NCI-H2107 treated with DMSO at 0.1 percent for 48 hours (cell line): ENCODE data around the gene GNG5.
"Not testable (repeated sequence)": the region's sequence is repeated elsewhere in the genome, so short reads cannot be mapped to it uniquely, and the experiment has no call there.

ENCODE experiments used
- DNase-seq: peaks from one replicate; lab custom pipeline; 2025; ENCODE audit not compliant: unreplicated experiment; lab: John Stamatoyannopoulos, UW

The GNG5 gene

GRCh38 chr1:84489766-84490165, 16.6 kb downstream of the GNG5 start:
- no peak for DNase-seq

GRCh38 chr1:84488107-84488506, 18.3 kb downstream of the GNG5 start:
- no peak for DNase-seq

DNA sequence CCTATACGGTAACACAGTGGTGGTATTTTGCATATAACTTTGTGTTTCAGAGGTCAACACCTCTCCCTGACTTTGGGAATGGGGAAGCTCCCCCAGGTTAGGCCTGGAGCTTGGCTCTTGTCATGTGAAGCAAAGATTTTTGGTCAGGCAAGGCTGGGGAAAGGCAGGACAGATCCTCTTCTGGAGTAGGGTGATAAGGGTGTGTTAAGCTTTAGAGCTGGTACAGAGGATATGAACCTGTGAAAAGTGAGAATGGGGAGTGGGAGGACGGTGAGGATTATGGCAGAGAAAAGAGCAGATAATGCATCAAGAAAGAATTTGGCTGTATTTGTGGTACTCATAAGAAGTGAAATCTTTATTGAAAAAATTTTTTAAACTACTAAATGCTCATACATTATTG, 25.1 kb downstream of the GNG5 start:
- no peak for DNase-seq

DNA sequence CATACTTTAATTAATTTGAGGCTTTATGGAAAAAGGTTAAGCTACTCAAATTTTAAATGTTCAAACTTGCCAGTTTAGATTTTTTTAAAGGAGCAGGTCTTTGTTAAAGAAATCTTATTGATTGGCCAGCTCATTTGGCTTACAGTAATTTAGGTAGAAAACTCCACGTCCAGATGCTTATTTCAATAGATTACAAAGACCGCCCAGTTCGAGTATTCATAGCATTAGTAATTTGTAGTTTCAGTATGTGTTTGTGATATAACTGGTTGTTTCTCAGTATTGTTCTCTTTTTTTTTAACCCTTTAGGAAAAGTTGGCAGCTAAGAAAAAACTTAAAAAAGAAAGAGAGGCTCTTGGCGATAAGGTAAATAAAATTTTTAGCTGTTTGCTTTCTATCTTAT, 25.7 kb downstream of the GNG5 start:
- DNase-seq, result no peak

GRCh38 chr1:84479998-84480397, 26.4 kb downstream of the GNG5 start:
- DNase-seq, result no peak

- DNase-seq, result peak; percentile 86
Measured at GRCh38 chr1:84478876-84479868, 27.2 kb downstream of the GNG5 start, which contains the start of gene RPF1. Gene RPF1, plus strand, starts transcription at chr1:84479266. Its CDS starts 16 bp downstream, at chr1:84479282.

DNA sequence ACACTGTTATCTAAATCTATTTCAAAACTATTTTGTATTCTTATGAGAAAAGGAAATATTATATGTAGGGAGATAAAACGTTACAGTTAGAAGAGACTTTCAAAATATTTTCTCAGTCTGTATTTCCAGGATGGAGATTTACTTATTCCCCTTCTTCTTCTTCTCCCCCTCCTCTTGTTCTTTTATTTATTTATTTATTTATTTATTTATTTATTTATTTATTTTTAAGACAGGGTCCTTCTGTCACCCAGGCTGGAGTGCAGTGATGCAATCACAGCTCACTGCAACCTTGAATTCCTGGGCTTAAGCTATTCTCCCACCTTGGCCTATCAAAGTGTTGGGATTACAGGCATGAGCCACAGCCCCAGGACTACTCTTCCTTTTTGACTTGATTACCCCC, 30.2 kb downstream of the GNG5 start:
- DNase-seq, result no peak

GRCh38 chr1:84467298-84467697, 39.1 kb downstream of the GNG5 start:
- no peak for DNase-seq

GRCh38 chr1:84462118-84462517, 44.3 kb downstream of the GNG5 start:
- DNase-seq, result no peak

DNA sequence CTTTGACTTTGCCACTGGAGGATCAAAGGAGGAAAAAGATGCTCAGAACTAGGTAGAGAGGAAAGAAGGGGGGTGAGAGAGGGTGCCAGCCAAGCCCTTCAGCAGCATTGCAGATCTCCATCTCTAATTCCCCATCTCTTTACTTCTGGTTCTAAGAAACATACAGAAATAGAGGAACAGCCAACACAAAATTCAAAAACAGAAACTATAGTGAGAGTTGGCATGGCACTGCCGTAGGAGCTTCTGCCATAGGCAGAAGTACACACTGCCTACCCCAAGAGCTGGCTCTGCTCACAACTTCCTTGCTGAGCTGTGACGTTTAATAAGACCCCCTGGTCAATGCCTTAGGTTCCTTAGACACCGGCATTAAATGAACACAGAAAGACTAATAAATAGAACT, 53.9 kb downstream of the GNG5 start:
- DNase-seq, result no peak

GRCh38 chr1:84450910-84451309, 55.5 kb downstream of the GNG5 start:
- no peak for DNase-seq

DNA sequence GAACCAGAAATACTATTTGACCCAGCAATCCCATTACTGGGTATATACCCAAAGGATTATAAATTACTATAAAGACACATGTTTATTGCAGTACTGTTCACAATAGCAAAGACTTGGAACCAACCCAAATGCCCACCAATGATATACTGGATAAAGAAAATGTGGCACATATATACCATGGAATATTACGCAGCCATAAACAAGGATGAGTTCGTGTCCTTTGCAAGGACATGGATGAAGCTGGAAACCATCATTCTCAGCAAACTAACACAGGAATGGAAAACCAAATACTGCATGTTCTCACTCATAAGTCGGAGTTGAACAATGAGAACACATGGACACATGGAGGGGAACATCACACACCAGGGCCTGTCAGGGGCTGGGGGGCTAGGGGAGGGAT, 57.7 kb downstream of the GNG5 start:
- not testable (repeated sequence) for DNase-seq
